Measurements from ENCODE around the gene CHID1. TPM values are rescaled to one million over a fixed set of nuclear protein-coding genes. Genes with fewer than 3 reads are reported as not detected.

Gene CHID1
- polyA plus RNA-seq, 2 donors, result 22.5 to 30.7 TPM

DNA sequence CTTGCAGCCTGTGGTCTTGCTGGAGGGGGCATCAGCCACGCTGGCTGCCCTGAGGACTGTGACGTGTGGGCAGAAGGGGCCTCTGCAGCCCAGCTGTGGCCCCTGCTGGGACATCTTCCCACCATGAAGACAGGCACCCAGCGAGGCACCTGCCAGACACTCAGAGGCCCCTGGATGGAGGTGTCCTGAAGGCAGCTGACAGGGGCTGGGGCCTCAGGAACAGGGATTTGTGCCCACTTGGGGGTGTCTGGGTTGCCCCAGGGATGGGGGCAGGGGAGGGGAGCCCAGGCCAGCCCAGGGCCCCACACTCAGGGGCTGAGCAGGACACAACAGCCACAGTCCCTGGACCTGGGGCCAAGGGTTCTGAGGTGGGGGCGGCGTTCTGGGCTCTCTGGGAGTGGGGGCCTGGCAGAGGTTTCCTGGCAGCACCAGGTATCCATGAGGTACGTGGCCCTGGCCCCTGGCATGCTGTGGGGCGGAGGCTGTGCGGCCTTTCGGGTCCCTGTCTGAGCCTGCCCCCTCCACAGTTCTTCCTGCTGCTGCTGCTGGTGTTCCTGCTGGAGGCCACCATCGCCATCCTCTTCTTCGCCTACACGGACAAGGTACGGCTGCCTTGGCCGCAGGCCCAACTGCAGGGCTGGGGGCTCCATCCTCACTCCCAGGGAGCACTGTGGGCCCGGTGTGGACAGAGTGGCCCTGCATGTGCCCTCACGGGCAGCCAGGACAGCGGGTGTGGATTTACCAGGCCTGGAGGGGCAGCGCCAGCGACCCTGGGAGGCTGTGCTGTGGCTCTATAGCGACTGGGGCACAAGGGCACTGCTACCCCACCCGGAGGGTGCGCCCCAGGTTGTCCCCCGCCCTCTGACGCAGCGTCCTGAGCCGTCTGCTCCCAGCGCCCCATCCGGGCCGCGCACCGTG is 46.4 kb downstream of the CHID1 start:
- no peaks in the 10 kb centered on the region for H3K27me3 ChIP-seq (ENCODE audit: control insufficient read depth in 1 of 2, insufficient read depth in 2 of 2, low read length in 2 of 2)
- H3K9me3 ChIP-seq (ENCODE audit: control insufficient read depth in 2 of 2, insufficient read depth in 1 of 2, low read depth in 1 of 2, low read length in 1 of 2), result no peaks in the 10 kb centered on the region
- H3K4me3 ChIP-seq (ENCODE audit: low read depth in 1 of 2, low read length in 2 of 2), result no peak overlapping the region
- peaks cover 0 to 10% of the 10 kb centered on the region in 2 donors for H3K36me3 ChIP-seq (ENCODE audit: control insufficient read depth in 2 of 2, insufficient read depth in 2 of 2, low read length in 1 of 2)
- 80 to 86% methylated on average over 27 to 31 of the region's 31 CpGs for WGBS, 2 donors
- no peak overlapping the region for H3K27ac ChIP-seq (ENCODE audit: low read depth in 2 of 2, low read length in 1 of 2)
- H3K4me1 ChIP-seq (ENCODE audit: control insufficient read depth in 2 of 2, insufficient read depth in 2 of 2, low read length in 1 of 2), result peaks cover 10 to 13% of the 10 kb centered on the region in 2 donors

DNA sequence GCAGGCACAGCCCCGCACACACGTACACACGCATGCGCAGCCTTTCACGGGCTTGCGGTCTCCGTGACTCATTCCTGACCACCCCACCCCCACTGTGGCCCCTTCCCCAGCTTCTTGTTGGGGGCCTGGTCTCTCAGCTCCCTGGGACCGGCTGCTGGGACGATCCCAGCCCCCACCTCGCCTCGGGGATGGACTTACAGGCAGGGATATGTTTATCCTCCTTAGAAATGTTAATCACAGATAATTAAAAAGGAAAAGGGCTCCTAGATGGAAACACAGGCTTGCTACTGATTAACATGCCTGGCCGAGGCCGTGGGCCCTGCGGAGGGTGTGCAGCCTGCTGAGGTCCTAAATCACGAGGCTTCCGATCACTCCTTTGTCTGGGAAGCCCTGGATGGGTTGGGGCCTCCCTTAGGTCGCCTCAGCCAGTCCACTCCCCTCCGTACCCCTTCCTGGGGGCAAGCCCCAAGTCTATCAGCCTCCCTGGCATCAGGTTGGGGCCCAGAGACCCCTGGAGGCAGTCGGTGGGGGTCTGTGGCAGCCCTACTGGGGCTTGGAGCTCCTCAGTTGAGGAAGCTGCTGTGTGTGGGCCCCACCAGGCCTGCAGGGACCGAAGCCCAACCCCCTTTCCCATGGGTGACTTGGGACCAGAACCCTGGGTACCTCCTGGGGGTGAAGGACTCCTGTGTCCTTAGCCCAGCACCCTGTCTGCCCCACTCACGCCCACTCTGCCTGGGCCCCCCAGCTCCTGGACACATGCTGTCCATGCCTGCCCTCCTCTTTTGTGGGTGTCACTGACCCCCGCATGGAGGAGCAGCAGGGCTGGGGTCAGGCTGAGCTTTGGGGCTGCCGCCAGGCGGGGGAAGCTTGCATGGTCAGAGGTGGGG is 47.3 kb downstream of the CHID1 start:
- Histone ChIP-seq H3K4me1 (ENCODE audit: control insufficient read depth in 2 of 2, insufficient read depth in 2 of 2, low read length in 1 of 2) (peaks cover 12 to 13% of the 10 kb centered on the region in 2 donors), H3K27ac (ENCODE audit: low read depth in 2 of 2, low read length in 1 of 2) (no peak overlapping the region), H3K36me3 (ENCODE audit: control insufficient read depth in 2 of 2, insufficient read depth in 2 of 2, low read length in 1 of 2) (peaks cover 0 to 3% of the 10 kb centered on the region in 2 donors), H3K27me3 (ENCODE audit: control insufficient read depth in 1 of 2, insufficient read depth in 2 of 2, low read length in 2 of 2) (no peaks in the 10 kb centered on the region), H3K9me3 (ENCODE audit: control insufficient read depth in 2 of 2, insufficient read depth in 1 of 2, low read depth in 1 of 2, low read length in 1 of 2) (no peaks in the 10 kb centered on the region), H3K4me3 (ENCODE audit: low read depth in 1 of 2, low read length in 2 of 2) (no peak overlapping the region)
- 74 to 79% methylated on average over 24 of the region's 24 CpGs for WGBS, 2 donors

DNA sequence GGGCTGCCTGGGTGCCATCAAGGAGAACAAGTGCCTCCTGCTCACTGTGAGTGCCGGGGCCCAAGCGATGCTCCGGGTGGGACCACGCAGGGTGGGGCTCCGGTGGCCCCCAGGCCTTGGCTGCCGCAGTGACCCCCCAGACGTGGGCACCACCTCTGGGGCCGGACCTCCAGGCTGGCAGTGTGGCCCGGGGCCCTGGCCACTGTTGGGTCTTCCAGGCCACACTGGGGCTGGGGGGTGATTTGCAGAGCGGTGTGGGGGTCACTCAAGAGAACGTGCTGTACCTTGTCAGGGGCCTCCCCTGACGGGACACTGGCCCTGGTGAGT is 48.0 kb downstream of the CHID1 start:
- H3K27me3 ChIP-seq (ENCODE audit: control insufficient read depth in 1 of 2, insufficient read depth in 2 of 2, low read length in 2 of 2), result no peaks in the 10 kb centered on the region
- H3K9me3 ChIP-seq (ENCODE audit: control insufficient read depth in 2 of 2, insufficient read depth in 1 of 2, low read depth in 1 of 2, low read length in 1 of 2), result no peaks in the 10 kb centered on the region
- H3K4me3 ChIP-seq (ENCODE audit: low read depth in 1 of 2, low read length in 2 of 2), result no peak overlapping the region
- H3K27ac ChIP-seq (ENCODE audit: low read depth in 2 of 2, low read length in 1 of 2), result no peak overlapping the region
- H3K4me1 ChIP-seq (ENCODE audit: control insufficient read depth in 2 of 2, insufficient read depth in 2 of 2, low read length in 1 of 2), result peaks cover 12 to 13% of the 10 kb centered on the region in 2 donors
- H3K36me3 ChIP-seq (ENCODE audit: control insufficient read depth in 2 of 2, insufficient read depth in 2 of 2, low read length in 1 of 2), result peaks cover 0 to 2% of the 10 kb centered on the region in 2 donors
- WGBS, 2 donors, result 68 to 71% methylated on average over 12 of the region's 12 CpGs

DNA sequence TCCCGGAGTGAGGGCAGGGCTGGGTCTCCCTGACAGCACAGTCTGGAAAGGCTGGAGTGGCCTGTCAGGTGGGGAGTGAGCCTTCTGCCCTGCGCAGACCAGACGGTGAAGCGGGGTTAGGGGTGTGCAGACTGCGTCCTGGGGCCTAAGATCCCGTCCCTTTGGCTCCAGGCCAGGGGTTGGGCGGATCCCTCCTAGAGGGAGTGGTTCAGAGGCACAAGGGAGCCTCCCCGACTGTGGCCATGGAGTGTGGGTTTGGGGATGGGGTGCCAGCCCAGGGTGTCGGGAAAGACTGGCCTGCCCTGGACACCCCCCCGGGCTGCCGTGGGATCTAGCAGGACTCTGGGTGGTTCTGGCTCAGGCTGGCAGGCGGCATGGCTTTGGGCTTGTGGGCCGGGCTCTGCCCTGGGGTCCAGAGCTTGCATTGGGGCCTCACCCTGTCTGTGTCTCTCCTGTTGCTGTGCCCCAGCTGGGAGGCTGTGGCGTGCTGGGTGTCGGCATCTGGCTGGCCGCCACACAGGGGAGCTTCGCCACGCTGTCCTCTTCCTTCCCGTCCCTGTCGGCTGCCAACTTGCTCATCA is 48.4 kb downstream of the CHID1 start:
- Histone ChIP-seq H3K9me3 (ENCODE audit: control insufficient read depth in 2 of 2, insufficient read depth in 1 of 2, low read depth in 1 of 2, low read length in 1 of 2) (no peaks in the 10 kb centered on the region), H3K4me3 (ENCODE audit: low read depth in 1 of 2, low read length in 2 of 2) (no peak overlapping the region), H3K36me3 (ENCODE audit: control insufficient read depth in 2 of 2, insufficient read depth in 2 of 2, low read length in 1 of 2) (peaks cover 0 to 2% of the 10 kb centered on the region in 2 donors), H3K4me1 (ENCODE audit: control insufficient read depth in 2 of 2, insufficient read depth in 2 of 2, low read length in 1 of 2) (peaks cover 12 to 13% of the 10 kb centered on the region in 2 donors), H3K27me3 (ENCODE audit: control insufficient read depth in 1 of 2, insufficient read depth in 2 of 2, low read length in 2 of 2) (no peaks in the 10 kb centered on the region), H3K27ac (ENCODE audit: low read depth in 2 of 2, low read length in 1 of 2) (no peak overlapping the region)
- 39 to 48% methylated on average over 20 of the region's 20 CpGs for whole genome bisulfite sequencing, 2 donors

DNA sequence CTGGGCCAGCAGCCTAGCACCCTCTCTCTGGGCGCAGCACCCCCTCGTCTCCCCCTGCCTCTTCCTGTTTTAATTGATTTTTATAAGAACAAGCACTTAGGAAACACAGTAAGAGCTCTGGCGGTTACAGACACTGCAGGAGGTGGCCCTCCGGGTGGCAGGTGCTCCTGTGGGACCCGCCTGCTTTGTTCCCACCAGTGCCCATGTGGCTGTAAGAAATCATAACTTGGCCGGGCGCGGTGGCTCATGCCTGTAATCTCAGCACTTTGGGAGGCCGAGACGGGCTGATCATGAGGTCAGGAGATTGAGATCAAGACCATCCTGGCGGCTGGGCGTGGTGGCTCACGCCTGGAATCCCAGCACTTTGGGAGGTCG is 49.5 kb downstream of the CHID1 start:
- peaks cover 12 to 13% of the 10 kb centered on the region in 2 donors for H3K4me1 ChIP-seq (ENCODE audit: control insufficient read depth in 2 of 2, insufficient read depth in 2 of 2, low read length in 1 of 2)
- no peaks in the 10 kb centered on the region for H3K9me3 ChIP-seq (ENCODE audit: control insufficient read depth in 2 of 2, insufficient read depth in 1 of 2, low read depth in 1 of 2, low read length in 1 of 2)
- H3K27ac ChIP-seq (ENCODE audit: low read depth in 2 of 2, low read length in 1 of 2), result no peak overlapping the region
- no peaks in the 10 kb centered on the region for H3K27me3 ChIP-seq (ENCODE audit: control insufficient read depth in 1 of 2, insufficient read depth in 2 of 2, low read length in 2 of 2)
- H3K4me3 ChIP-seq (ENCODE audit: low read depth in 1 of 2, low read length in 2 of 2), result no peak overlapping the region
- H3K36me3 ChIP-seq (ENCODE audit: control insufficient read depth in 2 of 2, insufficient read depth in 2 of 2, low read length in 1 of 2), result peaks cover 0 to 2% of the 10 kb centered on the region in 2 donors
- WGBS, 2 donors, result 83 to 92% methylated on average over 14 of the region's 14 CpGs

GRCh38 chr11:860234-861104 is 50.1 kb downstream of the CHID1 start:
- Histone ChIP-seq H3K36me3 (ENCODE audit: control insufficient read depth in 2 of 2, insufficient read depth in 2 of 2, low read length in 1 of 2) (no peaks in the 10 kb centered on the region), H3K27me3 (ENCODE audit: control insufficient read depth in 1 of 2, insufficient read depth in 2 of 2, low read length in 2 of 2) (no peaks in the 10 kb centered on the region), H3K9me3 (ENCODE audit: control insufficient read depth in 2 of 2, insufficient read depth in 1 of 2, low read depth in 1 of 2, low read length in 1 of 2) (no peaks in the 10 kb centered on the region), H3K4me1 (ENCODE audit: control insufficient read depth in 2 of 2, insufficient read depth in 2 of 2, low read length in 1 of 2) (peaks cover 12 to 13% of the 10 kb centered on the region in 2 donors), H3K27ac (ENCODE audit: low read depth in 2 of 2, low read length in 1 of 2) (no peak overlapping the region), H3K4me3 (ENCODE audit: low read depth in 1 of 2, low read length in 2 of 2) (no peak overlapping the region)
- WGBS, 2 donors, result 76 to 81% methylated on average over 21 of the region's 21 CpGs

- Histone ChIP-seq H3K4me3 (ENCODE audit: low read depth in 1 of 2, low read length in 2 of 2) (peak overlapping the region in 1 of 2 donors; percentile 10), H3K4me1 (ENCODE audit: control insufficient read depth in 2 of 2, insufficient read depth in 2 of 2, low read length in 1 of 2) (peaks cover 12 to 13% of the 10 kb centered on the region in 2 donors), H3K36me3 (ENCODE audit: control insufficient read depth in 2 of 2, insufficient read depth in 2 of 2, low read length in 1 of 2) (no peaks in the 10 kb centered on the region), H3K9me3 (ENCODE audit: control insufficient read depth in 2 of 2, insufficient read depth in 1 of 2, low read depth in 1 of 2, low read length in 1 of 2) (no peaks in the 10 kb centered on the region), H3K27me3 (ENCODE audit: control insufficient read depth in 1 of 2, insufficient read depth in 2 of 2, low read length in 2 of 2) (no peaks in the 10 kb centered on the region), H3K27ac (ENCODE audit: low read depth in 2 of 2, low read length in 1 of 2) (peak overlapping the region in 1 of 2 donors; percentile 9)
- WGBS, 2 donors, result 39 to 49% methylated on average over 27 to 31 of the region's 31 CpGs
Observed at GRCh38 chr11:859394-860131, 51.0 kb downstream of the CHID1 start.

GRCh38 chr11:858762-859339 is 51.8 kb downstream of the CHID1 start:
- 71 to 80% methylated on average over 34 to 37 of the region's 37 CpGs for WGBS, 2 donors

More at GRCh38 chr11:858762-859339, 51.8 kb downstream of the CHID1 start:
- peaks cover 12 to 13% of the 10 kb centered on the region in 2 donors for H3K4me1 ChIP-seq (ENCODE audit: control insufficient read depth in 2 of 2, insufficient read depth in 2 of 2, low read length in 1 of 2)
- no peak overlapping the region for H3K27ac ChIP-seq (ENCODE audit: low read depth in 2 of 2, low read length in 1 of 2)
- H3K27me3 ChIP-seq (ENCODE audit: control insufficient read depth in 1 of 2, insufficient read depth in 2 of 2, low read length in 2 of 2), result no peaks in the 10 kb centered on the region
- no peaks in the 10 kb centered on the region for H3K9me3 ChIP-seq (ENCODE audit: control insufficient read depth in 2 of 2, insufficient read depth in 1 of 2, low read depth in 1 of 2, low read length in 1 of 2)
- H3K36me3 ChIP-seq (ENCODE audit: control insufficient read depth in 2 of 2, insufficient read depth in 2 of 2, low read length in 1 of 2), result no peaks in the 10 kb centered on the region
- H3K4me3 ChIP-seq (ENCODE audit: low read depth in 1 of 2, low read length in 2 of 2), result no peak overlapping the region

Data from esophagus (tissue), 2 donors.